CD4-positive, alpha-beta T cell treated with Interleukin-15 for 1 hour (primary cell): ENCODE results near the gene AHI1.

Source experiments
- DNase-seq: peaks from one replicate; pipeline ENCODE4 v3.0.0-alpha.2; 2020

The AHI1 gene

GRCh38 chr6:135286962-135287538 lies 210.5 kb downstream of the AHI1 start:
- no peak for DNase-seq

- no peak for DNase-seq
These were observed 212.4 kb downstream of the AHI1 start for GRCh38 chr6:135285165-135285564.

GRCh38 chr6:135283926-135284325 lies 213.6 kb downstream of the AHI1 start:
- no peak for DNase-seq

GRCh38 chr6:135282395-135282794 lies 215.1 kb downstream of the AHI1 start:
- no peak for DNase-seq

GRCh38 chr6:135281964-135282363 lies 215.6 kb downstream of the AHI1 start:
- DNase-seq, result no peak

GRCh38 chr6:135281227-135281626 lies 216.3 kb downstream of the AHI1 start:
- DNase-seq, result no peak

- DNase-seq, result no peak
These were observed 217.0 kb downstream of the AHI1 start for GRCh38 chr6:135280375-135281136.

GRCh38 chr6:135277422-135277821 lies 220.1 kb downstream of the AHI1 start:
- no peak for DNase-seq

- DNase-seq, result no peak
These were observed 222.8 kb downstream of the AHI1 start for GRCh38 chr6:135274561-135275293.

- DNase-seq, result no peak
These were observed 225.9 kb downstream of the AHI1 start for GRCh38 chr6:135271626-135272025.

GRCh38 chr6:135270676-135271536 lies 226.6 kb downstream of the AHI1 start:
- DNase-seq, result no peak

- no peak for DNase-seq
These were observed 228.1 kb downstream of the AHI1 start for GRCh38 chr6:135269481-135269891.

GRCh38 chr6:135268740-135269139 lies 228.8 kb downstream of the AHI1 start:
- DNase-seq, result no peak

GRCh38 chr6:135268263-135268662 lies 229.3 kb downstream of the AHI1 start:
- DNase-seq, result no peak

GRCh38 chr6:135267085-135267484 lies 230.5 kb downstream of the AHI1 start:
- no peak for DNase-seq

- DNase-seq, result no peak
These were observed 230.9 kb downstream of the AHI1 start for GRCh38 chr6:135266675-135267074.

- no peak for DNase-seq
These were observed 232.3 kb downstream of the AHI1 start for GRCh38 chr6:135265278-135265677.

GRCh38 chr6:135261872-135262725 lies 235.4 kb downstream of the AHI1 start:
- no peak for DNase-seq

- DNase-seq, result no peak
These were observed 236.9 kb downstream of the AHI1 start for GRCh38 chr6:135260612-135261011.

GRCh38 chr6:135258970-135259369 lies 238.6 kb downstream of the AHI1 start:
- DNase-seq, result no peak

GRCh38 chr6:135257631-135258405 lies 239.7 kb downstream of the AHI1 start:
- DNase-seq, result no peak
